ENCODE results near the gene TINCR. TPM values are rescaled to one million over a fixed set of nuclear protein-coding genes. Genes with fewer than 3 reads are reported as not detected.

The TINCR gene
- polyA plus RNA-seq, 1 of the 3 experiments (the other 2 are of a cell fraction), result 0.02 TPM

DNA sequence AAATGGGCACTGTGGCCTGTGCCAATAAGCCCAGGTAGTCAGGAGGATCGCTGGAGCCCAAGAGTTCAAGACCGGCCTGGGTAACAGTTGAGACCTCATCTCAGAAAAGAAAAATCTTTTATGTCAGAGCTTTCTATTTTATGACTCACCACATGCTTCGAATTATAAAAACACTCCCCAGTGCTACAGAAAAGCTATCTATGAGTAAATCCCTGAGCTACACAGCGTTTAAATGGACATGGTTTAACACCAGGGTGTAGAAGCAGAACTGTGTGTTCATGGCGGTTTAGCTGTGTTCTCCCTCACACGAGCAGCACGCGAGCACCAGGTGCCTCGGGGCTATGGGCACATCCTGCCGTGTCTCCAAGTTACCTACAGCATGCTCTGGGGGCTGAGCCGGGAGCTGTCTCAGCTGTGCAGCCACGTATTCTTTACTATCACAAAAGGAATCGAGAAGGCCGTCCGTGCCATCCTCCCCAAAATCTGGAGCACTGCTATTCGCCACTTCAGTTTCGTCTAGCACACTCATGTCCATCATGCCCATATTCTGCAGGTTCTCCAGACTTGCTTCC lies 48.1 kb upstream of the TINCR start:
- H3K79me2 ChIP-seq (ENCODE audit: insufficient read depth), result peaks cover 63% of the 10 kb centered on the region
- H3K36me3 ChIP-seq (replicated peaks in 1 of 2; ENCODE audit: control insufficient read depth in 1 of 2, insufficient read depth in 2 of 2, low read length in 1 of 2), result peaks cover 73 to 76% of the 10 kb centered on the region in 2 experiments

More for the DNA sequence above, 48.1 kb upstream of the TINCR start:
- Histone ChIP-seq H3K4me2 (no peak overlapping the region), H3K9me2 (no peaks in the 10 kb centered on the region), H3K9ac (no peak overlapping the region), H3K27ac (ENCODE audit: low read depth in 2 of 2, low read length in 1 of 2) (no peak overlapping the region), H3K4me1 (ENCODE audit: control insufficient read depth in 1 of 2, insufficient read depth in 2 of 2, low read depth in 1 of 2, low read length in 1 of 2) (peaks cover 0 to 6% of the 10 kb centered on the region in 2 experiments; a peak in 2 of 4 replicates), H3K4me3 (ENCODE audit: low read depth in 2 of 2, low read length in 1 of 2) (no peak overlapping the region), H3K9me3 (no peaks in the 10 kb centered on the region), H3F3A (replicated peaks; ENCODE audit: insufficient read depth) (peaks cover 13% of the 10 kb centered on the region), H3K27me3 (ENCODE audit: insufficient read depth) (no peaks in the 10 kb centered on the region), H4K20me1 (ENCODE audit: insufficient read depth) (peaks cover 11% of the 10 kb centered on the region; the same call in 1 of the 2 replicates), H2AFZ (ENCODE audit: low read depth) (no peak overlapping the region)
- TF ChIP-seq, protein P1, sequence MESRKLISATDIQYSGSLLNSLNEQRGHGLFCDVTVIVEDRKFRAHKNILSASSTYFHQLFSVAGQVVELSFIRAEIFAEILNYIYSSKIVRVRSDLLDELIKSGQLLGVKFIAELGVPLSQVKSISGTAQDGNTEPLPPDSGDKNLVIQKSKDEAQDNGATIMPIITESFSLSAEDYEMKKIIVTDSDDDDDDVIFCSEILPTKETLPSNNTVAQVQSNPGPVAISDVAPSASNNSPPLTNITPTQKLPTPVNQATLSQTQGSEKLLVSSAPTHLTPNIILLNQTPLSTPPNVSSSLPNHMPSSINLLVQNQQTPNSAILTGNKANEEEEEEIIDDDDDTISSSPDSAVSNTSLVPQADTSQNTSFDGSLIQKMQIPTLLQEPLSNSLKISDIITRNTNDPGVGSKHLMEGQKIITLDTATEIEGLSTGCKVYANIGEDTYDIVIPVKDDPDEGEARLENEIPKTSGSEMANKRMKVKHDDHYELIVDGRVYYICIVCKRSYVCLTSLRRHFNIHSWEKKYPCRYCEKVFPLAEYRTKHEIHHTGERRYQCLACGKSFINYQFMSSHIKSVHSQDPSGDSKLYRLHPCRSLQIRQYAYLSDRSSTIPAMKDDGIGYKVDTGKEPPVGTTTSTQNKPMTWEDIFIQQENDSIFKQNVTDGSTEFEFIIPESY (IDR thresholded peaks at IDR 0.05; ENCODE audit: borderline replicate concordance, low read depth), result no peak
- TF ChIP-seq, protein P2, sequence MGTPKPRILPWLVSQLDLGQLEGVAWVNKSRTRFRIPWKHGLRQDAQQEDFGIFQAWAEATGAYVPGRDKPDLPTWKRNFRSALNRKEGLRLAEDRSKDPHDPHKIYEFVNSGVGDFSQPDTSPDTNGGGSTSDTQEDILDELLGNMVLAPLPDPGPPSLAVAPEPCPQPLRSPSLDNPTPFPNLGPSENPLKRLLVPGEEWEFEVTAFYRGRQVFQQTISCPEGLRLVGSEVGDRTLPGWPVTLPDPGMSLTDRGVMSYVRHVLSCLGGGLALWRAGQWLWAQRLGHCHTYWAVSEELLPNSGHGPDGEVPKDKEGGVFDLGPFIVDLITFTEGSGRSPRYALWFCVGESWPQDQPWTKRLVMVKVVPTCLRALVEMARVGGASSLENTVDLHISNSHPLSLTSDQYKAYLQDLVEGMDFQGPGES (IDR thresholded peaks at IDR 0.05; ENCODE audit: low read depth, low read length), result no peak
- TF ChIP-seq FOXJ3 (CRISPR knock-in tag; IDR thresholded peaks at IDR 0.05) (no peak), TEAD4 (IDR thresholded peaks at IDR 0.05; ENCODE audit: borderline replicate concordance, insufficient read depth) (no peak), FOSL2 (IDR thresholded peaks at IDR 0.05; ENCODE audit: borderline replicate concordance, low read depth) (no peak), FOXM1 (IDR thresholded peaks at IDR 0.05; ENCODE audit: low read depth) (no peak), NRF1 (IDR thresholded peaks at IDR 0.05; ENCODE audit: low read depth, low read length) (no peak), TAF1 (IDR thresholded peaks at IDR 0.05; ENCODE audit: borderline replicate concordance, low read depth, low read length) (no peak), RAD21 (IDR thresholded peaks at IDR 0.05; ENCODE audit: low read length) (no peak)
- TF ChIP-seq, protein P3, sequence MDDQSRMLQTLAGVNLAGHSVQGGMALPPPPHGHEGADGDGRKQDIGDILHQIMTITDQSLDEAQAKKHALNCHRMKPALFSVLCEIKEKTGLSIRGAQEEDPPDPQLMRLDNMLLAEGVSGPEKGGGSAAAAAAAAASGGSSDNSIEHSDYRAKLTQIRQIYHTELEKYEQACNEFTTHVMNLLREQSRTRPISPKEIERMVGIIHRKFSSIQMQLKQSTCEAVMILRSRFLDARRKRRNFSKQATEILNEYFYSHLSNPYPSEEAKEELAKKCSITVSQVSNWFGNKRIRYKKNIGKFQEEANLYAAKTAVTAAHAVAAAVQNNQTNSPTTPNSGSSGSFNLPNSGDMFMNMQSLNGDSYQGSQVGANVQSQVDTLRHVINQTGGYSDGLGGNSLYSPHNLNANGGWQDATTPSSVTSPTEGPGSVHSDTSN (IDR thresholded peaks at IDR 0.05), result no peak
- TF ChIP-seq, protein P4, sequence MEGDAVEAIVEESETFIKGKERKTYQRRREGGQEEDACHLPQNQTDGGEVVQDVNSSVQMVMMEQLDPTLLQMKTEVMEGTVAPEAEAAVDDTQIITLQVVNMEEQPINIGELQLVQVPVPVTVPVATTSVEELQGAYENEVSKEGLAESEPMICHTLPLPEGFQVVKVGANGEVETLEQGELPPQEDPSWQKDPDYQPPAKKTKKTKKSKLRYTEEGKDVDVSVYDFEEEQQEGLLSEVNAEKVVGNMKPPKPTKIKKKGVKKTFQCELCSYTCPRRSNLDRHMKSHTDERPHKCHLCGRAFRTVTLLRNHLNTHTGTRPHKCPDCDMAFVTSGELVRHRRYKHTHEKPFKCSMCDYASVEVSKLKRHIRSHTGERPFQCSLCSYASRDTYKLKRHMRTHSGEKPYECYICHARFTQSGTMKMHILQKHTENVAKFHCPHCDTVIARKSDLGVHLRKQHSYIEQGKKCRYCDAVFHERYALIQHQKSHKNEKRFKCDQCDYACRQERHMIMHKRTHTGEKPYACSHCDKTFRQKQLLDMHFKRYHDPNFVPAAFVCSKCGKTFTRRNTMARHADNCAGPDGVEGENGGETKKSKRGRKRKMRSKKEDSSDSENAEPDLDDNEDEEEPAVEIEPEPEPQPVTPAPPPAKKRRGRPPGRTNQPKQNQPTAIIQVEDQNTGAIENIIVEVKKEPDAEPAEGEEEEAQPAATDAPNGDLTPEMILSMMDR (IDR thresholded peaks at IDR 0.05), result no peak
- ChIA-PET CTCF (no interaction called here), POLR2A (no interaction called here)
- 92% methylated on average over 10 of the region's 17 CpGs for WGBS (ENCODE audit: low lambda C conversion rate)
- no peak for DNase-seq
